Naive B cell (primary cell): ENCODE results near the gene SPRR2F. TPM values are rescaled to one million over a fixed set of nuclear protein-coding genes. Genes with fewer than 3 reads are reported as not detected.

ENCODE experiments used
- polyA plus RNA-seq, 6 donors: library from polyadenylated mRNA; unstranded; fragments of 300-500 nt; fragmentation: Illumina TruSeq; gene quantifications; one replicate each; pipeline ENCODE4 v1.2.3, GENCODE V29; 2021; ENCODE audit warnings: low read depth in 6 of 6

Gene SPRR2F
- polyA plus RNA-seq, 6 donors from 2014 or later = not detected

Other genes starting within 250 kb of the SPRR2F start
- not detected for gene SMCP, start 235.2 kb downstream of the SPRR2F start, polyA plus RNA-seq
- not detected for gene IVL, start 205.0 kb downstream of the SPRR2F start, polyA plus RNA-seq
- gene SPRR5, start 166.3 kb downstream of the SPRR2F start, polyA plus RNA-seq = not detected
- not detected for gene SPRR4, start 142.9 kb downstream of the SPRR2F start, polyA plus RNA-seq
- not detected for gene SPRR1A, start 129.4 kb downstream of the SPRR2F start, polyA plus RNA-seq
- gene SPRR3, start 111.8 kb downstream of the SPRR2F start, polyA plus RNA-seq = not detected
- not detected for gene SPRR1B, start 82.3 kb downstream of the SPRR2F start, polyA plus RNA-seq
- gene SPRR2D, start 72.4 kb downstream of the SPRR2F start, polyA plus RNA-seq = not detected
- gene SPRR2A, start 56.0 kb downstream of the SPRR2F start, polyA plus RNA-seq = not detected
- not detected for gene SPRR2B, start 41.9 kb downstream of the SPRR2F start, polyA plus RNA-seq
- not detected for gene SPRR2E, start 19.0 kb downstream of the SPRR2F start, polyA plus RNA-seq
- not detected for gene SPRR2G, start 37.4 kb upstream of the SPRR2F start, polyA plus RNA-seq
- not detected for gene LELP1, start 89.9 kb upstream of the SPRR2F start, polyA plus RNA-seq
- gene PRR9, start 104.1 kb upstream of the SPRR2F start, polyA plus RNA-seq = not detected
- not detected for gene LORICRIN, start 146.2 kb upstream of the SPRR2F start, polyA plus RNA-seq
- gene PGLYRP3, start 199.4 kb upstream of the SPRR2F start, polyA plus RNA-seq = not detected
- not detected for gene PGLYRP4, start 235.3 kb upstream of the SPRR2F start, polyA plus RNA-seq
- 100 to 1,000 TPM in 1 of 6 donors, 10 to 100 TPM in 5; 14.4 to 194 (median 48.2) TPM for gene S100A9, start 244.3 kb upstream of the SPRR2F start, polyA plus RNA-seq